A673 (cell line): ENCODE data around the gene OTOP3.
"Not testable (repeated sequence)": the region's sequence is repeated elsewhere in the genome, so short reads cannot be mapped to it uniquely, and the experiment has no call there.

Source experiments
- EZH2 ChIP-seq: fragments of 200-600 bp; sonication (generic); IDR thresholded peaks from 2 replicates; pipeline ENCODE4 v1.6.1; 2017; ENCODE audit warnings: borderline replicate concordance, low read depth, mild to moderate bottlenecking, mixed read lengths, antibody characterized with exemption, low read length; ENCODE audit not compliant: poor library complexity, severe bottlenecking
- TF ChIP-seq, protein P1 (sequence below): fragments of 300-800, 200-600 bp; sonication (generic); conservative IDR thresholded peaks from 2 replicates; pipeline ENCODE4 v1.5.1; 2017; ENCODE audit warnings: low read depth, mild to moderate bottlenecking, antibody characterized with exemption, low read length, moderate library complexity, mixed read lengths

DNA sequence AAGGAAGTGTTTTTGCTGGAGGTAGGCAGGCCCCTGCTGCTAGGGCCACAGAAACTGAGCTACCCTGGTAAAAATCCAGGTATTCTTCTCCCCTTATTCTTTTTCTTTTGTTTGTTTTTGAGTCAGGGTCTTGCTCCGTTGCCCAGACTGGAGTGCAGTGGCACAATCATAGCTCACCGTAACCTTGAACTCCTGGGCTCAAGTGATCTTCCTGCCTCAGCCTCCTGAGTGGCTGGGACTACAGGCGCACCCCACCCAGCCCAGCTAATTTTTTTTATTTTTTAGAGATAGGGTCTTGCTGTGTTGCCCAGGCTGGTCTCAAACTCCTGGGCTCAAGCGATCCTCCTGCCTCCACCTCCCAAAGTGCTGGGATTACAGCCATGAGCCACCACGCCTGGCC lies 33.8 kb downstream of the OTOP3 start:
- TF ChIP-seq, protein P1, sequence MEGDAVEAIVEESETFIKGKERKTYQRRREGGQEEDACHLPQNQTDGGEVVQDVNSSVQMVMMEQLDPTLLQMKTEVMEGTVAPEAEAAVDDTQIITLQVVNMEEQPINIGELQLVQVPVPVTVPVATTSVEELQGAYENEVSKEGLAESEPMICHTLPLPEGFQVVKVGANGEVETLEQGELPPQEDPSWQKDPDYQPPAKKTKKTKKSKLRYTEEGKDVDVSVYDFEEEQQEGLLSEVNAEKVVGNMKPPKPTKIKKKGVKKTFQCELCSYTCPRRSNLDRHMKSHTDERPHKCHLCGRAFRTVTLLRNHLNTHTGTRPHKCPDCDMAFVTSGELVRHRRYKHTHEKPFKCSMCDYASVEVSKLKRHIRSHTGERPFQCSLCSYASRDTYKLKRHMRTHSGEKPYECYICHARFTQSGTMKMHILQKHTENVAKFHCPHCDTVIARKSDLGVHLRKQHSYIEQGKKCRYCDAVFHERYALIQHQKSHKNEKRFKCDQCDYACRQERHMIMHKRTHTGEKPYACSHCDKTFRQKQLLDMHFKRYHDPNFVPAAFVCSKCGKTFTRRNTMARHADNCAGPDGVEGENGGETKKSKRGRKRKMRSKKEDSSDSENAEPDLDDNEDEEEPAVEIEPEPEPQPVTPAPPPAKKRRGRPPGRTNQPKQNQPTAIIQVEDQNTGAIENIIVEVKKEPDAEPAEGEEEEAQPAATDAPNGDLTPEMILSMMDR = not testable (repeated sequence)
- TF ChIP-seq EZH2 = not testable (repeated sequence)
